HUES6 (cell line): Measurements from ENCODE around the gene CD96.
"Not testable (repeated sequence)": the region's sequence is repeated elsewhere in the genome, so short reads cannot be mapped to it uniquely, and the experiment has no call there.

Experiments used
- H3K27ac ChIP-seq: 2 replicates; pipeline ENCODE4 v1.7.0; 2013; ENCODE audit warnings: low read depth, mild to moderate bottlenecking, low read length, inconsistent platforms
- H3K27me3 ChIP-seq: 2 replicates; pipeline ENCODE4 v1.6.1; 2013; ENCODE audit warnings: low read length; ENCODE audit not compliant: control insufficient read depth, insufficient read depth
- H3K36me3 ChIP-seq: 2 replicates; pipeline ENCODE4 v1.6.1; 2013; ENCODE audit warnings: low read length; ENCODE audit not compliant: control insufficient read depth, insufficient read depth
- H3K4me1 ChIP-seq: 2 replicates; pipeline ENCODE4 v1.6.1; 2013; ENCODE audit warnings: low read length; ENCODE audit not compliant: control insufficient read depth, insufficient read depth
- H3K4me3 ChIP-seq: 2 replicates; pipeline ENCODE4 v1.5.1; 2013; ENCODE audit warnings: low read depth, low read length
- H3K9ac ChIP-seq: one replicate; pipeline ENCODE4 v1.6.1; 2013; ENCODE audit warnings: mild to moderate bottlenecking, low read length
- H3K9me3 ChIP-seq: 2 replicates; pipeline ENCODE4 v1.6.1; 2013; ENCODE audit warnings: low read depth, low read length; ENCODE audit not compliant: control insufficient read depth, insufficient read depth

The CD96 gene

GRCh38 chr3:111619833-111620232, 77.8 kb downstream of the CD96 start:
- Histone ChIP-seq H3K27ac (no peak overlapping the region), H3K9me3 (peaks cover 17% of the 10 kb centered on the region), H3K36me3 (no peaks in the 10 kb centered on the region), H3K4me3 (no peak overlapping the region), H3K27me3 (no peaks in the 10 kb centered on the region), H3K4me1 (no peaks in the 10 kb centered on the region), H3K9ac (no peak overlapping the region)

GRCh38 chr3:111621535-111621934, 79.5 kb downstream of the CD96 start:
- no peaks in the 10 kb centered on the region for H3K27me3 ChIP-seq
- no peaks in the 10 kb centered on the region for H3K4me1 ChIP-seq
- H3K36me3 ChIP-seq: no peaks in the 10 kb centered on the region
- H3K27ac ChIP-seq: no peak overlapping the region
- peaks cover 16% of the 10 kb centered on the region for H3K9me3 ChIP-seq
- H3K4me3 ChIP-seq: no peak overlapping the region
- no peak overlapping the region for H3K9ac ChIP-seq

GRCh38 chr3:111627092-111627491, 85.1 kb downstream of the CD96 start:
- Histone ChIP-seq H3K9me3 (peaks cover 14% of the 10 kb centered on the region; the same call in 1 of the 2 replicates), H3K4me1 (no peaks in the 10 kb centered on the region), H3K36me3 (no peaks in the 10 kb centered on the region), H3K27me3 (no peaks in the 10 kb centered on the region), H3K9ac (no peak overlapping the region), H3K27ac (no peak overlapping the region), H3K4me3 (no peak overlapping the region)

- H3K9me3 ChIP-seq: peaks cover 14% of the 10 kb centered on the region; the same call in 1 of the 2 replicates
Observed at GRCh38 chr3:111629018-111629417, 87.0 kb downstream of the CD96 start.

GRCh38 chr3:111630638-111631037, 88.6 kb downstream of the CD96 start:
- peaks cover 14% of the 10 kb centered on the region; the same call in 1 of the 2 replicates for H3K9me3 ChIP-seq
- H3K4me3 ChIP-seq, H3K27me3 ChIP-seq, H3K36me3 ChIP-seq, H3K27ac ChIP-seq, H3K9ac ChIP-seq, H3K4me1 ChIP-seq: not testable (repeated sequence)

More at GRCh38 chr3:111629018-111629417, 87.0 kb downstream of the CD96 start:
- not testable (repeated sequence) for H3K4me3 ChIP-seq, H3K36me3 ChIP-seq, H3K9ac ChIP-seq, H3K27me3 ChIP-seq, H3K27ac ChIP-seq, H3K4me1 ChIP-seq

- H3K27ac ChIP-seq: no peak overlapping the region
- H3K9me3 ChIP-seq: no peaks in the 10 kb centered on the region
- H3K9ac ChIP-seq: no peak overlapping the region
- H3K36me3 ChIP-seq: no peaks in the 10 kb centered on the region
- peaks cover 4% of the 10 kb centered on the region; the same call in 1 of the 2 replicates for H3K4me1 ChIP-seq
- H3K27me3 ChIP-seq: no peaks in the 10 kb centered on the region
- no peak overlapping the region for H3K4me3 ChIP-seq
Observed at GRCh38 chr3:111635403-111635802, 93.4 kb downstream of the CD96 start.

GRCh38 chr3:111636366-111636885, 94.4 kb downstream of the CD96 start:
- Histone ChIP-seq H3K9me3 (no peaks in the 10 kb centered on the region), H3K36me3 (no peaks in the 10 kb centered on the region), H3K27ac (no peak overlapping the region)

GRCh38 chr3:111639316-111639715, 97.3 kb downstream of the CD96 start:
- H3K27ac ChIP-seq: no peak overlapping the region
- no peak overlapping the region for H3K4me3 ChIP-seq
- H3K36me3 ChIP-seq: no peaks in the 10 kb centered on the region
- H3K9me3 ChIP-seq: 0 out of 2 replicates have a peak, but pooled peaks cover 5% of the 10 kb centered on the region
- no peak overlapping the region for H3K9ac ChIP-seq
- H3K27me3 ChIP-seq: no peaks in the 10 kb centered on the region
- H3K4me1 ChIP-seq: peaks cover 4% of the 10 kb centered on the region; the same call in 1 of the 2 replicates

More at GRCh38 chr3:111636366-111636885, 94.4 kb downstream of the CD96 start:
- Histone ChIP-seq H3K4me1 (peaks cover 4% of the 10 kb centered on the region; the same call in 1 of the 2 replicates), H3K9ac (no peak overlapping the region), H3K4me3 (no peak overlapping the region), H3K27me3 (no peaks in the 10 kb centered on the region)

- H3K9ac ChIP-seq: no peak overlapping the region
- no peaks in the 10 kb centered on the region for H3K36me3 ChIP-seq
- H3K27me3 ChIP-seq: no peaks in the 10 kb centered on the region
- no peak overlapping the region for H3K27ac ChIP-seq
- H3K4me1 ChIP-seq: peaks cover 14% of the 10 kb centered on the region
- no peak overlapping the region for H3K4me3 ChIP-seq
- no peaks in the 10 kb centered on the region for H3K9me3 ChIP-seq
Observed at GRCh38 chr3:111648991-111649579, 107.1 kb downstream of the CD96 start.

- no peak overlapping the region for H3K9ac ChIP-seq
Observed at GRCh38 chr3:111650378-111651275, 108.6 kb downstream of the CD96 start.

More at GRCh38 chr3:111650378-111651275, 108.6 kb downstream of the CD96 start:
- Histone ChIP-seq H3K36me3 (no peaks in the 10 kb centered on the region), H3K4me3 (no peak overlapping the region), H3K9me3 (no peaks in the 10 kb centered on the region), H3K27ac (no peak overlapping the region), H3K27me3 (no peaks in the 10 kb centered on the region), H3K4me1 (peaks cover 14% of the 10 kb centered on the region)
